Transverse colon (tissue), 4 donors: ENCODE results near the gene THADA.

Source experiments
- CTCF ChIP-seq, 5 experiments: fragments of 200-600 bp in 3 of 5; fragments of 450-650 bp in 2 of 5; sonication (generic) in 3 of 5; IDR thresholded peaks; 1 replicate in 2 of 5; 2 replicates in 3 of 5; pipeline ENCODE4 v1.5.1; 2016 to 2017; ENCODE audit warnings: antibody characterized with exemption in 5 of 5, inconsistent platforms in 3 of 5, mild to moderate bottlenecking in 2 of 5, moderate library complexity in 1 of 5
- EP300 ChIP-seq: sonication (generic); formaldehyde crosslinking; IDR thresholded peaks from one replicate; pipeline ENCODE4 v1.6.1; 2017; ENCODE audit warnings: antibody characterized with exemption, low read depth
- POLR2AphosphoS5 ChIP-seq, 3 donors: sonication (generic); formaldehyde crosslinking; IDR thresholded peaks; one replicate each; pipeline ENCODE4 v1.6.1; 2016; ENCODE audit warnings: antibody characterized with exemption in 3 of 3

GRCh38 chr2:43367012-43367782 lies 228.6 kb downstream of the THADA start:
- TF ChIP-seq CTCF (IDR thresholded peaks at IDR 0.05) (no peak), POLR2AphosphoS5 (IDR thresholded peaks at IDR 0.05) (no peak), EP300 (no peak)
